SJSA1 (cell line): Measurements from ENCODE around the gene CTNNA3. TPM values are rescaled to one million over a fixed set of nuclear protein-coding genes. Genes with fewer than 3 reads are reported as not detected.
A peak's percentile ranks its signal among the peaks of the same experiment; 100 is the strongest.
"Not testable (repeated sequence)": the region's sequence is repeated elsewhere in the genome, so short reads cannot be mapped to it uniquely, and the experiment has no call there.

Experiments used
- DNase-seq, 2 experiments: peaks; one replicate each; pipeline ENCODE4 v3.0.0-alpha.2; 2015 to 2020; ENCODE audit warnings: low spot score in 2 of 2, low read depth in 1 of 2
- H3K27ac ChIP-seq: fragments of 250-450 bp; sonication (Bioruptor Pico); 2 replicates; pipeline ENCODE4 v1.5.1; 2020; ENCODE audit warnings: mild to moderate bottlenecking, moderate library complexity
- H3K27me3 ChIP-seq: fragments of 250-450 bp; sonication (Bioruptor Pico); replicated peaks from 2 replicates; pipeline ENCODE4 v1.5.1; 2020; ENCODE audit warnings: mild to moderate bottlenecking, moderate library complexity
- H3K36me3 ChIP-seq: fragments of 250-450 bp; sonication (Bioruptor Pico); 2 replicates; pipeline ENCODE4 v1.5.1; 2020; ENCODE audit warnings: mild to moderate bottlenecking
- H3K4me1 ChIP-seq: fragments of 250-450 bp; sonication (Bioruptor Pico); replicated peaks from 2 replicates; pipeline ENCODE4 v1.6.1; 2021; ENCODE audit warnings: mild to moderate bottlenecking
- H3K4me3 ChIP-seq: fragments of 250-450 bp; sonication (Bioruptor Pico); 2 replicates; pipeline ENCODE4 v1.5.1; 2020; ENCODE audit warnings: mild to moderate bottlenecking
- H3K9me3 ChIP-seq: fragments of 250-450 bp; sonication (Bioruptor Pico); replicated peaks from 2 replicates; pipeline ENCODE4 v1.5.1; 2020; ENCODE audit warnings: mild to moderate bottlenecking
- total RNA-seq: library from RNA; depleted of rRNA; stranded (reverse); fragments of >200 nt; shearing (Covaris generic); gene quantifications from 2 replicates; pipeline ENCODE4 v1.2.3, GENCODE V29; 2014; rRNA removed

Gene CTNNA3
- total RNA-seq: 0.18 TPM in 1 of 2 replicates, not detected in the other

- Histone ChIP-seq H3K9me3 (no peaks in the 10 kb centered on the region), H3K36me3 (no peaks in the 10 kb centered on the region), H3K27ac (no peak within 1 kb of the TSS), H3K4me1 (no peaks in the 10 kb centered on the region), H3K4me3 (no peak within 1 kb of the TSS), H3K27me3 (peaks cover 11% of the 10 kb centered on the region)
- no peak for DNase-seq
These were observed at the start of gene CTNNA3 for GRCh38 chr10:67696029-67696428. CTNNA3 (minus strand) TSS chr10:67696195.

- no peak for DNase-seq
- peaks cover 4% of the 10 kb centered on the region; the same call in 1 of the 2 replicates for H3K27me3 ChIP-seq
These were observed 39.4 kb upstream of the CTNNA3 start for GRCh38 chr10:67735430-67735829.

GRCh38 chr10:67733511-67733910 lies 37.5 kb upstream of the CTNNA3 start:
- no peak overlapping the region for H3K4me3 ChIP-seq
- H3K9me3 ChIP-seq: no peaks in the 10 kb centered on the region
- H3K4me1 ChIP-seq: no peaks in the 10 kb centered on the region
- H3K27ac ChIP-seq: no peak overlapping the region
- peaks cover 4% of the 10 kb centered on the region; the same call in 1 of the 2 replicates for H3K27me3 ChIP-seq
- DNase-seq: no peak
- no peaks in the 10 kb centered on the region for H3K36me3 ChIP-seq

More at GRCh38 chr10:67735430-67735829, 39.4 kb upstream of the CTNNA3 start:
- no peak overlapping the region for H3K4me3 ChIP-seq
- no peaks in the 10 kb centered on the region for H3K4me1 ChIP-seq
- H3K36me3 ChIP-seq: no peaks in the 10 kb centered on the region
- no peaks in the 10 kb centered on the region for H3K9me3 ChIP-seq
- no peak overlapping the region for H3K27ac ChIP-seq

- no peak overlapping the region for H3K4me3 ChIP-seq
- H3K4me1 ChIP-seq: no peaks in the 10 kb centered on the region
- H3K9me3 ChIP-seq: no peaks in the 10 kb centered on the region
- no peaks in the 10 kb centered on the region for H3K27me3 ChIP-seq
- DNase-seq: no peak
- no peak overlapping the region for H3K27ac ChIP-seq
- no peaks in the 10 kb centered on the region for H3K36me3 ChIP-seq
These were observed 29.6 kb upstream of the CTNNA3 start for GRCh38 chr10:67725567-67725966.

- no peaks in the 10 kb centered on the region for H3K27me3 ChIP-seq
- no peak overlapping the region for H3K27ac ChIP-seq
- DNase-seq: no peak
- no peaks in the 10 kb centered on the region for H3K4me1 ChIP-seq
- H3K4me3 ChIP-seq: no peak overlapping the region
- H3K36me3 ChIP-seq: no peaks in the 10 kb centered on the region
- H3K9me3 ChIP-seq: no peaks in the 10 kb centered on the region
These were observed 27.6 kb upstream of the CTNNA3 start for GRCh38 chr10:67723601-67724000.

- no peaks in the 10 kb centered on the region for H3K4me1 ChIP-seq
- no peaks in the 10 kb centered on the region for H3K9me3 ChIP-seq
- H3K36me3 ChIP-seq: no peaks in the 10 kb centered on the region
- DNase-seq: no peak
- H3K27ac ChIP-seq: no peak overlapping the region
- H3K27me3 ChIP-seq: no peaks in the 10 kb centered on the region
- H3K4me3 ChIP-seq: no peak overlapping the region
These were observed 26.1 kb upstream of the CTNNA3 start for GRCh38 chr10:67722113-67722512.

GRCh38 chr10:67716455-67716854 lies 20.5 kb upstream of the CTNNA3 start:
- DNase-seq, H3K9me3 ChIP-seq, H3K36me3 ChIP-seq, H3K27me3 ChIP-seq, H3K27ac ChIP-seq, H3K4me3 ChIP-seq, H3K4me1 ChIP-seq: not testable (repeated sequence)

GRCh38 chr10:67705921-67706320 lies 9.9 kb upstream of the CTNNA3 start:
- Histone ChIP-seq H3K4me3 (no peak overlapping the region), H3K36me3 (no peaks in the 10 kb centered on the region), H3K4me1 (no peaks in the 10 kb centered on the region), H3K9me3 (no peaks in the 10 kb centered on the region), H3K27me3 (no peaks in the 10 kb centered on the region), H3K27ac (no peak overlapping the region)
- no peak for DNase-seq

GRCh38 chr10:67699613-67700270 lies 3.7 kb upstream of the CTNNA3 start:
- not testable (repeated sequence) for H3K27ac ChIP-seq, H3K9me3 ChIP-seq, H3K4me3 ChIP-seq, H3K4me1 ChIP-seq, H3K36me3 ChIP-seq, DNase-seq
- H3K27me3 ChIP-seq: peaks cover 11% of the 10 kb centered on the region

- Histone ChIP-seq H3K9me3 (no peaks in the 10 kb centered on the region), H3K27ac (no peak overlapping the region), H3K36me3 (no peaks in the 10 kb centered on the region), H3K4me3 (no peak overlapping the region), H3K27me3 (peaks cover 11% of the 10 kb centered on the region), H3K4me1 (no peaks in the 10 kb centered on the region)
- no peak for DNase-seq
These were observed 2.2 kb upstream of the CTNNA3 start for GRCh38 chr10:67698164-67698563.

- Histone ChIP-seq H3K36me3 (no peaks in the 10 kb centered on the region), H3K27me3 (peaks cover 11% of the 10 kb centered on the region), H3K4me1 (no peaks in the 10 kb centered on the region), H3K27ac (no peak overlapping the region), H3K4me3 (no peak overlapping the region), H3K9me3 (no peaks in the 10 kb centered on the region)
- DNase-seq: peak in 1 of 2 experiments; percentile 19
These were observed 1.7 kb upstream of the CTNNA3 start for GRCh38 chr10:67697724-67698131.

GRCh38 chr10:67696679-67697078 lies 684 bp upstream of the CTNNA3 start:
- Histone ChIP-seq H3K27ac (no peak overlapping the region), H3K36me3 (no peaks in the 10 kb centered on the region), H3K4me1 (no peaks in the 10 kb centered on the region), H3K4me3 (no peak overlapping the region), H3K27me3 (peaks cover 11% of the 10 kb centered on the region), H3K9me3 (no peaks in the 10 kb centered on the region)
- no peak for DNase-seq

GRCh38 chr10:67695555-67695954 lies 440 bp downstream of the CTNNA3 start:
- Histone ChIP-seq H3K36me3 (no peaks in the 10 kb centered on the region), H3K4me3 (no peak overlapping the region), H3K27me3 (peaks cover 11% of the 10 kb centered on the region), H3K4me1 (no peaks in the 10 kb centered on the region), H3K9me3 (no peaks in the 10 kb centered on the region), H3K27ac (no peak overlapping the region)
- no peak for DNase-seq

GRCh38 chr10:67691861-67692260 lies 4.1 kb downstream of the CTNNA3 start:
- DNase-seq, H3K4me3 ChIP-seq: not testable (repeated sequence)

GRCh38 chr10:67690540-67690939 lies 5.5 kb downstream of the CTNNA3 start:
- not testable (repeated sequence) for H3K4me1 ChIP-seq, H3K9me3 ChIP-seq, H3K4me3 ChIP-seq, H3K27ac ChIP-seq, H3K36me3 ChIP-seq, DNase-seq, H3K27me3 ChIP-seq

More at GRCh38 chr10:67691861-67692260, 4.1 kb downstream of the CTNNA3 start:
- H3K27ac ChIP-seq, H3K36me3 ChIP-seq, H3K4me1 ChIP-seq, H3K9me3 ChIP-seq, H3K27me3 ChIP-seq: not testable (repeated sequence)
